HG02981 (cell line): ENCODE results near the gene BCAR3.

Experiments
- ATAC-seq: cut with Tn5 transposase; IDR thresholded peaks from one replicate; pipeline ENCODE4 v1.9.1; 2021; ENCODE audit warnings: mild to moderate bottlenecking, moderate library complexity; ENCODE audit not compliant: unreplicated experiment

BCAR3 gene

GRCh38 chr1:93516164-93516563 is 165.5 kb downstream of the BCAR3 start:
- no peak for ATAC-seq
